ENCODE measurements around the gene MRPS11.

DNA sequence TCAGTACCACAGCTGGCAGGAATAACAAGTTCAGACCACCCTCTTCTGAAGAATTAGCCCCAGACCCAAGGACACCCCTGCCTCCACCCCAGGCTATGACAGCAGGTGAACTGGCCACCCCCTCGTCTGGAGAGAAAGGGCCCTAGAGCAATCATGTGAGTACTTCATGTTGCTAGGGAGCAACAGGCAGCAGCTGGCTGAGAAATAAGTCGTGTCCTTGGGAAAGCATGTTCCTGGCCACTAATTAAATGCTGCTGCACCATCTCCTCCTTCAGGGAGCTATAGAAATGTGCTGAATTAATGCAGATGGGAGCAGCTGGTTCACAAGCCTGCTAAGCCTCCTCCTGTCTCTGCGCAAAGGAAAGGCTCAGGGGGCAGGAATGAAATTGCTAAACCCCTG is 31.5 kb downstream of the MRPS11 start:
- TF ChIP-seq EZH2 (IDR thresholded peaks at IDR 0.05; ENCODE audit: insufficient read depth, poor library complexity, severe bottlenecking) = no peak
- TF ChIP-seq EZH2phosphoT487 (IDR thresholded peaks at IDR 0.05; ENCODE audit: insufficient read depth, low read depth) = no peak
